HG03565 (cell line): ENCODE data around the gene TLR10.
"Not testable (repeated sequence)": the region's sequence is repeated elsewhere in the genome, so short reads cannot be mapped to it uniquely, and the experiment has no call there.

Source experiments
- ATAC-seq: cut with Tn5 transposase; IDR thresholded peaks from one replicate; pipeline ENCODE4 v1.9.1; 2021; ENCODE audit warnings: mild to moderate bottlenecking, moderate library complexity; ENCODE audit not compliant: unreplicated experiment

Gene TLR10

GRCh38 chr4:38802561-38803355 is 20.0 kb upstream of the TLR10 start:
- no peak for ATAC-seq

GRCh38 chr4:38800961-38801450 is 18.2 kb upstream of the TLR10 start:
- ATAC-seq, result no peak

DNA sequence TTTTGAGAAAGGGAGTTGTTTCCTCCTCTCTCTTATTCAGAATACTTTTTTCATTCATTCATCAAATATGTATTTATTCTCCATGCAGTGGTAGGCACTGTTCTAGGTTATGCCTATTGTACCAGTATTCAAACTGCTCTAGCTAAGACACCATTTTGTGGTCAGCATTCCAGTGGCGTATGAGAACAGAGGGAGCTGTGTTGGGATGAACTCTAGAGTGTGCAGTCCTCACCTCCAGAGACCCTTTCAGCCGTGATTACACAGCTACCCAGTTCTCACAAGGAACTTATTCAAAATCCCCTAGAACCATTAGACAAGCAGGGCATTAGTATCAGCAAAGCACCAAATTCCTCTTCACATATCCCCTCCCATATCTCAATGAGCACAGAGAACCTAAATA is 17.6 kb upstream of the TLR10 start:
- no peak for ATAC-seq

GRCh38 chr4:38795087-38795486 is 12.3 kb upstream of the TLR10 start:
- ATAC-seq, result no peak

- ATAC-seq, result no peak
These were observed 11.3 kb upstream of the TLR10 start for GRCh38 chr4:38794051-38794450.

- ATAC-seq, result no peak
These were observed 8.2 kb upstream of the TLR10 start for GRCh38 chr4:38791010-38791409.

- no peak for ATAC-seq
These were observed 5.5 kb upstream of the TLR10 start for GRCh38 chr4:38788317-38788716.

DNA sequence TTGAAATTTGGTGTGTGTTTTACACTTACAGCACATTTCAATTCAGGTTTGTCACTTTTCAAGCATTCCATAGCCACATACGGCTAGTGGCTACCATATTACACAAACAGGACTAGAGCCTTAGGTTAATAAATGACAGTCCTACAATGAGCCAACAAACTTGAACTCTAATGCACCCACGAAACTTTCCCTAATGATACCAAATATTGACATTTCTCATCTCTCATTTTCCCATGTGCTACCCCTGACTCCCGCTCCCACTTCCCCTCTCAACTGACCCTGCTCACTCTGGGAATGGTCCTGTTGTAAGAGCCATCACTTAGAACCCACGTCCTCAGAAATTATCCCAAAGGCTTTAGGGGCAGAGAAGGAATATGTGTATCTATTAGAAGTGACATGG is 4.9 kb upstream of the TLR10 start:
- no peak for ATAC-seq

GRCh38 chr4:38785901-38786402 is 3.2 kb upstream of the TLR10 start:
- ATAC-seq, result no peak

- no peak for ATAC-seq
These were observed 2.4 kb upstream of the TLR10 start for GRCh38 chr4:38785041-38785790.

DNA sequence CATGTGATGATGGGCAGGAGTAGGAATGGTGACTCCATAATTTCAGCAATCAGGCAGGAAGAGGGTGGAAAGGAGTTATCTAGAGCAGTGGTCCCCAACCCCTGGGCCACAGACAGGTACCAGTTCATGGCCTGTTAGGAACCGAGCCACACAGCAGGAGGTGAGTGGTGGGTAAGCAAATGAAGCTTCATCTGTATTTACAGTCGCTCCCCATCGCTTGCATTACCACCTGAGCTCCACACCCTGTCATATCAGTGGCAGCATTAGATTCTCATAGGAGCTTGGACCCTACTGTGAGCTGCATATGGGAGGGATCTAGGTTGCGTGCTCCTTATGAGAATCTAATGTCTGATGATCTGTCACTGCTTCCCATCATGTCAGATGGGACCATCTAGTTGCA is 1.4 kb upstream of the TLR10 start:
- no peak for ATAC-seq

DNA sequence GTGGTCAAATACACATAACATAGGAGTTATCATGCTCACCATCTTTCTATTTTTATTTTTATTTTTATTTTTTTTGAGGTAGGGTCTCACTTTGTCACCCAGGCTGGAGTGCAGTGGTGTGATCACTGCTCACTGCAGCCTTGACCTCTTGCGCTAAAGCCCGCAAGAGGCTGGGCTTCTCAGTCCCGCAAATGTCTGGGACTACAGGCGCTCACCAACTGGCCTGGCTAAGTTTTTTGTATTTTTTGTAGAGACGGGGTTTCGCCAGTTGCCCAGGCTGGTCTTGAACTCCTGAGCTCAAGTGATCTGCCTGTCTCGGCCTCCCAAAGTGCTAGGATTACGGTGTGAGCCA is 295 bp upstream of the TLR10 start:
- ATAC-seq, result no peak

DNA sequence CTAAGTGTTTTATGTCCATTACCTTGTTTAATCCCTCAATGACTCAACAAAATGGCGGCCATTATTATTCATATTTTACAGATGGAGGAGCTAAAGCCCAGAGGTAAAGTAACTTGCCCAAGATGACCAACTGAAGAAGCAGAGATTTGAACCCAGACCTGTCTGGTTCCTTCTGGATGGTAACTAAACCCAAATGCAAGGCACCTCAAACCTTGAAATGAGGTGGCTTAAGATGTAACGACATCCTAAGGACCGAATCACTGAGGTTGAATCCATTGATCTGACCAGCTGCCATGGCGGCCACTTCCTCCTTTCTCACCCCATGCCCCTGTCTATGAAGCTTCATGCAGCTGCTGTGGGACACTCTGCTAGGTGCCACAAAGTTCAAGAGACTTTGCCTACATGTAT is 932 bp downstream of the TLR10 start:
- no peak for ATAC-seq

DNA sequence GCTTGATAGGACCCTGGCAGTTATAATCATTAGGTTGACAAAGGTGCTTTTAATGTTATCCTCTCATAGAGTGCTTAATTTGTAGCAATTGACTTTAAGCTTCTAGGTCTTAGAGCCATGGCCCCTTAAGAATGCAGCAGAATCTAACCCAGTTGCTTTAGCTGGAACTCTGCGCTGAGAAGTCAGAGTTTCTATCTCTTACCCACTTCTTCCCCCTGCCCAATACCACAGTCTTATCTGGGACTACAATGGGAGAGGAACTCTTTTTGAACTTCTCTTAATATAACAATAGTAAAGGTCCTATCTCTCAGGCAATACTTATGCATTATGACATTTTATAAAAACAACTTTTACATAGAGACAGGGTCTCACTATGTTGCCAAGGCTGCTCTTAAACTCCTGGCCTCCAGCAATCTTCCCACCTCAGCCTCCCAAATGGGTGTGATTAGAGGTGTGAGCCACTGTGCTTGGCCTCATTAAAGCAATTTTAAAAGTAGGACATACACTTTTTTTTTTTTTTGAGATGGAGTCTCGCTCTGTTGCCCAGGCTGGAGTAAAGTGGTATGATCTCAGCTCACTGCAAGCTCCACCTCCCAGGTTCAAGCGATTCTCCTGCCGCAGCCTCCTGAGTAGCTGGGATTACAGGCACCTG is 1.8 kb downstream of the TLR10 start:
- ATAC-seq, result no peak

DNA sequence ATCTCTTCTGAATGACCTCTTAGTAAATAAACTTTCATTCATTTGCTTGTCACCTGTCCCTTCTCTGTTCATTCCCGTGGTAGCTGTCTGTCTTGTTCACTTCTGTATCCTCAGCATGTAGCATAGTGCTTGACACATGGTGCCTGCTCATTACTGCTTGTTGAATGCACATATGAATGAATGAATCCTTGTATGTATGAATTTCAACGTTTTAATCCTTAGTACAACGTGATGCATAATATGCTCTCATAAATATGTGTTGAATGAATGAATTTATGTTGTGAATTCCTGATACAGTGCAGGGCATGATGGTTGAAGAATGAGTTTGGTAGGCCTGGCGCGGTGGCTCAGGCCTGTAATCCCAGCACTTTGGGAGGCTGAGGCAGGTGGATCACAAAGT is 3.0 kb downstream of the TLR10 start:
- ATAC-seq, result no peak

- ATAC-seq, result not testable (repeated sequence)
These were observed 4.9 kb downstream of the TLR10 start for GRCh38 chr4:38777925-38778324.

DNA sequence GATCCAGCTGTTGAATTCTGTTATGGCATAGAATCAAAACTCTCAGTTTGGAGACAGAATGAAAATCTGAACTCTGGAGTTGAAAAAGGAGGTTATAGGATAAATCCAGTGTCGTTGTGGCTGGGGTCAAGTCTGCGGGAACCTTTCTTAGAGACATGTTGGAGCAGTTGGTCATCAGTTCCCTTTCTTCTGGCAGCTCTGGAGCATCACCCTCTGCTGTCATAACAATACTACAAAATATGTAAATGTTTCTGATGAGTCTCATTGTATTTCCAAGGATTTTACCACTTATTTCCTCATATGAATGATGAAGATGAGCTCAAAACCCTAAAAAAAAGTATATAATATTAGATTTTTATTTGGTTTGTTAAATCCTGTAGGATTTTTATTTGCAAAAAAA is 7.5 kb downstream of the TLR10 start:
- ATAC-seq, result no peak

GRCh38 chr4:38774181-38774955 is 8.4 kb downstream of the TLR10 start:
- no peak for ATAC-seq

- ATAC-seq, result not testable (repeated sequence)
These were observed 12.5 kb downstream of the TLR10 start for GRCh38 chr4:38770281-38770680.

DNA sequence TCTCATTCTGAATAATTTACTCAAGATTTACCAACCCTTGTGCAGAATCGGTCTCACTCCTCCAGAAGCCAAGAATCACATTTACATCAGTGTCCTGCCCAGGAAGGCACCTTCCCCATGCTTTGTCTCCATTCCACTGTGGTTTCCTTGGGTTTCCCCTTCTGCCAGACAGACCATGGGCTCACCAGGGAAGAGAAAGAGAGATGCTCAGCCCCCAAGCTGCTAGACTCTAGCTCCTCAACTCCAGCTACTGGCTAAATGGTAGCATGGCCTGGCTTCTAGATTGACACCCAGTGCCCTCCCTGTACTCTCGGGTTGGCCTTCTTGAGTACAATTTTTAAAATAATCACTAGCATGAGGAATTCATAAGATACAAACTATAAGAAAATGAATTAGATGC is 12.9 kb downstream of the TLR10 start:
- ATAC-seq, result no peak

DNA sequence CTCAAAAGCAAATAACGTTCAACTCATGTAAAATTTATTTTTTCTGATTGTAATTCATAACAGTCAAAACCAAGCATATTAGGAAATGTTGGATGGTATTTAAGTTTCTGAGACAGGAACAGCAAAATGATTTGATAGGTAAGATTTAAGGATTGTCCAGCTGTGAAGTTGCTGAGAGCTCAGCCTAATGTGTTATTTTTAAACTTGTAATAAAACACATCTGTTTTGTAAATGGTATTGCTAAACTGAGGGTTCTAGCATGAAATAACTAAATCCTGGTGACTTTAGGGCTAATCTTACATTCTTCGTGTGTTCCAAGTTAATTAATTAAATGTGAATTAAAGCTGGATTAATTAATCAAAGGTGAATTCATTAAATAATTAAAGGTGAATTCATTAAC is 13.3 kb downstream of the TLR10 start:
- no peak for ATAC-seq
